Measurements from ENCODE around the gene ELL.

The ELL gene

GRCh38 chr19:18473003-18473705 lies 48.7 kb downstream of the ELL start:
- DNase-seq (ENCODE audit: extremely low read depth in 1 of 2, low read depth in 1 of 2) = no peak

GRCh38 chr19:18470787-18471186 lies 51.1 kb downstream of the ELL start:
- no peak for DNase-seq (ENCODE audit: extremely low read depth in 1 of 2, low read depth in 1 of 2)

GRCh38 chr19:18469069-18469846 lies 52.6 kb downstream of the ELL start:
- peak in 1 of 2 donors; percentile 48 for DNase-seq (ENCODE audit: extremely low read depth in 1 of 2, low read depth in 1 of 2)

GRCh38 chr19:18468517-18468916 lies 53.4 kb downstream of the ELL start:
- no peak for DNase-seq (ENCODE audit: extremely low read depth in 1 of 2, low read depth in 1 of 2)

- no peak for DNase-seq (ENCODE audit: extremely low read depth in 1 of 2, low read depth in 1 of 2)
These were observed 53.9 kb downstream of the ELL start for GRCh38 chr19:18467978-18468377.

GRCh38 chr19:18466354-18466753 lies 55.5 kb downstream of the ELL start:
- DNase-seq (ENCODE audit: extremely low read depth in 1 of 2, low read depth in 1 of 2) = no peak

GRCh38 chr19:18465964-18466339 lies 55.9 kb downstream of the ELL start:
- no peak for DNase-seq (ENCODE audit: extremely low read depth in 1 of 2, low read depth in 1 of 2)

GRCh38 chr19:18465214-18465963 lies 56.5 kb downstream of the ELL start:
- no peak for DNase-seq (ENCODE audit: extremely low read depth in 1 of 2, low read depth in 1 of 2)

GRCh38 chr19:18464646-18465045 lies 57.2 kb downstream of the ELL start:
- no peak for DNase-seq (ENCODE audit: extremely low read depth in 1 of 2, low read depth in 1 of 2)

- no peak for DNase-seq (ENCODE audit: extremely low read depth in 1 of 2, low read depth in 1 of 2)
These were observed 60.4 kb downstream of the ELL start for GRCh38 chr19:18461471-18461870.

GRCh38 chr19:18460900-18461299 lies 61.0 kb downstream of the ELL start:
- DNase-seq (ENCODE audit: extremely low read depth in 1 of 2, low read depth in 1 of 2) = no peak

GRCh38 chr19:18457483-18458331 lies 64.2 kb downstream of the ELL start:
- DNase-seq (ENCODE audit: extremely low read depth in 1 of 2, low read depth in 1 of 2) = no peak

GRCh38 chr19:18456974-18457373 lies 64.9 kb downstream of the ELL start:
- no peak for DNase-seq (ENCODE audit: extremely low read depth in 1 of 2, low read depth in 1 of 2)

- no peak for DNase-seq (ENCODE audit: extremely low read depth in 1 of 2, low read depth in 1 of 2)
These were observed 65.6 kb downstream of the ELL start for GRCh38 chr19:18456279-18456678.

- DNase-seq (ENCODE audit: extremely low read depth in 1 of 2, low read depth in 1 of 2) = no peak
These were observed 68.4 kb downstream of the ELL start for GRCh38 chr19:18453269-18454024.

GRCh38 chr19:18452386-18452785 lies 69.5 kb downstream of the ELL start:
- no peak for DNase-seq (ENCODE audit: extremely low read depth in 1 of 2, low read depth in 1 of 2)

GRCh38 chr19:18450931-18451836 lies 70.7 kb downstream of the ELL start:
- DNase-seq (ENCODE audit: extremely low read depth in 1 of 2, low read depth in 1 of 2) = peak; percentile 62 to 84

- no peak for DNase-seq (ENCODE audit: extremely low read depth in 1 of 2, low read depth in 1 of 2)
These were observed 71.6 kb downstream of the ELL start for GRCh38 chr19:18450021-18450930.
